Parathyroid adenoma (tissue), 2 donors: ENCODE data around the gene LARGE1.

ENCODE experiments used
- H2AFZ ChIP-seq: fragments of 300-600 bp; sonication (generic); one replicate; pipeline ENCODE4 v1.7.0; 2017; ENCODE audit warnings: antibody characterized with exemption, mild to moderate bottlenecking
- H3K27ac ChIP-seq: fragments of 300-600 bp; sonication (generic); one replicate; pipeline ENCODE4 v1.7.0; 2017
- H3K27me3 ChIP-seq: fragments of 300-600 bp; sonication (generic); one replicate; pipeline ENCODE4 v1.7.0; 2017; ENCODE audit warnings: low read length; ENCODE audit not compliant: control insufficient read depth, insufficient read depth
- H3K36me3 ChIP-seq: fragments of 300-600 bp; sonication (generic); one replicate; pipeline ENCODE4 v1.7.0; 2017; ENCODE audit warnings: low read length; ENCODE audit not compliant: control insufficient read depth, insufficient read depth
- H3K4me1 ChIP-seq: fragments of 300-600 bp; sonication (generic); one replicate; pipeline ENCODE4 v1.7.0; 2017; ENCODE audit warnings: control low read depth
- H3K4me2 ChIP-seq: fragments of 300-600 bp; sonication (generic); one replicate; pipeline ENCODE4 v1.7.0; 2017; ENCODE audit warnings: low read length
- H3K4me3 ChIP-seq: fragments of 300-600 bp; sonication (generic); one replicate; pipeline ENCODE4 v1.7.0; 2017; ENCODE audit warnings: low read depth, low read length
- H3K79me2 ChIP-seq: fragments of 300-600 bp; sonication (generic); one replicate; pipeline ENCODE4 v1.7.0; 2017; ENCODE audit warnings: control low read depth
- H3K9ac ChIP-seq: fragments of 300-600 bp; sonication (generic); one replicate; pipeline ENCODE4 v1.7.0; 2017; ENCODE audit warnings: mild to moderate bottlenecking
- H3K9me3 ChIP-seq: fragments of 300-600 bp; sonication (generic); one replicate; pipeline ENCODE4 v1.7.0; 2017; ENCODE audit warnings: low read length; ENCODE audit not compliant: control insufficient read depth
- TF ChIP-seq, protein P1 (sequence below): fragments of 300-600 bp; sonication (generic); IDR thresholded peaks from one replicate; pipeline ENCODE4 v1.7.0; 2017; ENCODE audit warnings: antibody characterized with exemption, mild to moderate bottlenecking
- donor health status: primary hyperparathyroidism.

LARGE1 gene

GRCh38 chr22:33299245-33299956, 620.9 kb downstream of the LARGE1 start:
- Histone ChIP-seq H3K79me2 (no peaks in the 10 kb centered on the region), H3K9ac (no peak overlapping the region), H3K27me3 (no peaks in the 10 kb centered on the region), H3K4me3 (no peak overlapping the region), H3K27ac (no peak overlapping the region), H2AFZ (no peak overlapping the region), H3K4me2 (no peak overlapping the region), H3K4me1 (no peaks in the 10 kb centered on the region), H3K36me3 (no peaks in the 10 kb centered on the region), H3K9me3 (no peaks in the 10 kb centered on the region)
- TF ChIP-seq, protein P1, sequence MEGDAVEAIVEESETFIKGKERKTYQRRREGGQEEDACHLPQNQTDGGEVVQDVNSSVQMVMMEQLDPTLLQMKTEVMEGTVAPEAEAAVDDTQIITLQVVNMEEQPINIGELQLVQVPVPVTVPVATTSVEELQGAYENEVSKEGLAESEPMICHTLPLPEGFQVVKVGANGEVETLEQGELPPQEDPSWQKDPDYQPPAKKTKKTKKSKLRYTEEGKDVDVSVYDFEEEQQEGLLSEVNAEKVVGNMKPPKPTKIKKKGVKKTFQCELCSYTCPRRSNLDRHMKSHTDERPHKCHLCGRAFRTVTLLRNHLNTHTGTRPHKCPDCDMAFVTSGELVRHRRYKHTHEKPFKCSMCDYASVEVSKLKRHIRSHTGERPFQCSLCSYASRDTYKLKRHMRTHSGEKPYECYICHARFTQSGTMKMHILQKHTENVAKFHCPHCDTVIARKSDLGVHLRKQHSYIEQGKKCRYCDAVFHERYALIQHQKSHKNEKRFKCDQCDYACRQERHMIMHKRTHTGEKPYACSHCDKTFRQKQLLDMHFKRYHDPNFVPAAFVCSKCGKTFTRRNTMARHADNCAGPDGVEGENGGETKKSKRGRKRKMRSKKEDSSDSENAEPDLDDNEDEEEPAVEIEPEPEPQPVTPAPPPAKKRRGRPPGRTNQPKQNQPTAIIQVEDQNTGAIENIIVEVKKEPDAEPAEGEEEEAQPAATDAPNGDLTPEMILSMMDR: no peak

DNA sequence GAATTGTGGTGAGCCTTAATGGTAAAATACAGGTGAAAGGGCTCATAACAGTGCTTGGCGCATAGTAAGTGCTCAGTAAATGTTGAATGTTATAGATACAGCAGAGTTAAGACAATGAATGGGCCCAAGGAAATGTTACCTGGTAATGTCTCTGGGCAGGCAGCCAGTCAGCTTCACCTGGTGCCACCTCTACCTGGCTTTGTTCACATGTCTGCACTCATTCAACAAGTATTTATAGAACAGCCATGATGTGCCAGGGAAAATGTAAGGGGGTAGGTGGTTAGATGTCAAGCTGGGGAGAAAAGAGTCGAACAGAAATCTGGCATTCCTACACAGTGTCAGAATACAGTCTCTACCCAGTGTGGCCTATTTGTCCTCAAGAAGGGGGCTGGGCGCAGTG, 623.3 kb downstream of the LARGE1 start:
- Histone ChIP-seq H3K27ac (no peak overlapping the region), H3K4me1 (no peaks in the 10 kb centered on the region), H3K36me3 (no peaks in the 10 kb centered on the region), H3K4me3 (no peak overlapping the region), H3K27me3 (no peaks in the 10 kb centered on the region), H3K9ac (no peak overlapping the region), H3K79me2 (no peaks in the 10 kb centered on the region), H3K9me3 (no peaks in the 10 kb centered on the region), H2AFZ (no peak overlapping the region), H3K4me2 (no peak overlapping the region)
- TF ChIP-seq, protein P1: no peak

DNA sequence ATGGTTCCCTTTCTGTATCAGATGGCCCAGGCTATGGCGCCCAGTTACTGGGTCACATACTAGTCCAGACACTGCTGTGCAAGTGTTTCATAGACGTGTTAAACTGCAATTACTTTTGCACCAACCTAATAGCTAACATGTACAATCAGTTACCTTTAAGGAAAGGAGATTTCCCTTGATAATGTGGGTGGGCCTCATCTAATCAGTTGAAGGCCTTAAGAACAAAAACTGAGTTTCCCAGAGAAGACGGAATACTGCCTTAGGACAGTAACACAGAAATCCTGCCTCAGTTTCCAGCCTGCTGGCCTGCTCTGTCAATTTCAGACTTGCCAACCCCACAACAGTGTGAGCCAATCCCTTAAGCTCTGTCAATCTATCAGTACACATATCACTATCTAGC, 632.2 kb downstream of the LARGE1 start:
- TF ChIP-seq, protein P1: no peak
- no peak overlapping the region for H3K4me2 ChIP-seq
- H3K4me1 ChIP-seq: no peaks in the 10 kb centered on the region
- H3K79me2 ChIP-seq: no peaks in the 10 kb centered on the region
- no peak overlapping the region for H3K9ac ChIP-seq
- no peak overlapping the region for H2AFZ ChIP-seq
- no peaks in the 10 kb centered on the region for H3K27me3 ChIP-seq
- no peak overlapping the region for H3K4me3 ChIP-seq
- no peak overlapping the region for H3K27ac ChIP-seq
- no peaks in the 10 kb centered on the region for H3K9me3 ChIP-seq
- no peaks in the 10 kb centered on the region for H3K36me3 ChIP-seq

GRCh38 chr22:33275073-33275443, 645.2 kb downstream of the LARGE1 start:
- Histone ChIP-seq H3K9ac (no peak overlapping the region), H3K4me2 (no peak overlapping the region), H3K4me3 (no peak overlapping the region), H3K79me2 (no peaks in the 10 kb centered on the region), H3K9me3 (no peaks in the 10 kb centered on the region), H2AFZ (no peak overlapping the region), H3K27me3 (no peaks in the 10 kb centered on the region), H3K4me1 (no peaks in the 10 kb centered on the region), H3K36me3 (no peaks in the 10 kb centered on the region), H3K27ac (no peak overlapping the region)
- TF ChIP-seq, protein P1: no peak
